Measurements from ENCODE around the gene HPCAL1. TPM values are rescaled to one million over a fixed set of nuclear protein-coding genes. Genes with fewer than 3 reads are reported as not detected.

HPCAL1 gene
- total RNA-seq, 1 donor from 2014 or later, result 17.3 TPM

DNA sequence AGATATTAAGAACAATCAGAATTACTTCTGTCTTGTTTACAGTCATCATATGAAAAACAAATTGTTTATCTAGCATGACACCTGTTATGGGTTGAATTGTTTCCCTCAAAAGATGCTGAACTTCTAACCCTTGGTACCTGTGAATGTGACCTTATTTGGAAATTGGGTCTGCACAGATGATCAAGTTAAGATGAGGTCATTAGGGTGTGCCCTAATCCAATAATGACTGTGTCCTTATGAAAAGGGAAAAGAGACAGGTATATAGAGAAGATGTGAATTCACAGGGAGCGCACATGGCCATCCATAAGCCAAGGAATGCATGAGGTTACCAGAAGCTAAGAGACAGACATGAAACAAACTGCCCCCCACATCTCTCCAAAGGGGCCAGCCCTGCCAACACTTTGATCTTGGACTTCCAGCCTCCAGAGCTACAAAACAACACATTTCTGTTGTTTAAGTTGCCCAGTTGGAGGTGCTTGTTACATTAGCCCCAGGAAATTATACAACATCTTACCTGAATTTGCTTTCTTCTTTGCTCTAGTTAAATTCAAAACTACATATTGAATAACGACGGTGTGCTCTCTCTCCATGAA, 2.3 kb upstream of the HPCAL1 start:
- H3K27me3 Mint-ChIP-seq (ENCODE audit: low read depth), result peaks cover 22% of the 10 kb centered on the region
- TF ChIP-seq, protein P1, sequence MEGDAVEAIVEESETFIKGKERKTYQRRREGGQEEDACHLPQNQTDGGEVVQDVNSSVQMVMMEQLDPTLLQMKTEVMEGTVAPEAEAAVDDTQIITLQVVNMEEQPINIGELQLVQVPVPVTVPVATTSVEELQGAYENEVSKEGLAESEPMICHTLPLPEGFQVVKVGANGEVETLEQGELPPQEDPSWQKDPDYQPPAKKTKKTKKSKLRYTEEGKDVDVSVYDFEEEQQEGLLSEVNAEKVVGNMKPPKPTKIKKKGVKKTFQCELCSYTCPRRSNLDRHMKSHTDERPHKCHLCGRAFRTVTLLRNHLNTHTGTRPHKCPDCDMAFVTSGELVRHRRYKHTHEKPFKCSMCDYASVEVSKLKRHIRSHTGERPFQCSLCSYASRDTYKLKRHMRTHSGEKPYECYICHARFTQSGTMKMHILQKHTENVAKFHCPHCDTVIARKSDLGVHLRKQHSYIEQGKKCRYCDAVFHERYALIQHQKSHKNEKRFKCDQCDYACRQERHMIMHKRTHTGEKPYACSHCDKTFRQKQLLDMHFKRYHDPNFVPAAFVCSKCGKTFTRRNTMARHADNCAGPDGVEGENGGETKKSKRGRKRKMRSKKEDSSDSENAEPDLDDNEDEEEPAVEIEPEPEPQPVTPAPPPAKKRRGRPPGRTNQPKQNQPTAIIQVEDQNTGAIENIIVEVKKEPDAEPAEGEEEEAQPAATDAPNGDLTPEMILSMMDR (conservative IDR thresholded peaks at IDR 0.05), result no peak
- DNase-seq (ENCODE audit: low read depth, low spot score), result no peak
- H3K4me3 Mint-ChIP-seq, result peak overlapping the region; percentile 69
- no peaks in the 10 kb centered on the region for H3K36me3 Mint-ChIP-seq (ENCODE audit: low read depth)
- peaks cover 35% of the 10 kb centered on the region for H3K4me1 Mint-ChIP-seq
- H3K27ac Mint-ChIP-seq (ENCODE audit: unreplicated experiment), result no peak overlapping the region
- peaks cover 6% of the 10 kb centered on the region for H3K9me3 Mint-ChIP-seq

DNA sequence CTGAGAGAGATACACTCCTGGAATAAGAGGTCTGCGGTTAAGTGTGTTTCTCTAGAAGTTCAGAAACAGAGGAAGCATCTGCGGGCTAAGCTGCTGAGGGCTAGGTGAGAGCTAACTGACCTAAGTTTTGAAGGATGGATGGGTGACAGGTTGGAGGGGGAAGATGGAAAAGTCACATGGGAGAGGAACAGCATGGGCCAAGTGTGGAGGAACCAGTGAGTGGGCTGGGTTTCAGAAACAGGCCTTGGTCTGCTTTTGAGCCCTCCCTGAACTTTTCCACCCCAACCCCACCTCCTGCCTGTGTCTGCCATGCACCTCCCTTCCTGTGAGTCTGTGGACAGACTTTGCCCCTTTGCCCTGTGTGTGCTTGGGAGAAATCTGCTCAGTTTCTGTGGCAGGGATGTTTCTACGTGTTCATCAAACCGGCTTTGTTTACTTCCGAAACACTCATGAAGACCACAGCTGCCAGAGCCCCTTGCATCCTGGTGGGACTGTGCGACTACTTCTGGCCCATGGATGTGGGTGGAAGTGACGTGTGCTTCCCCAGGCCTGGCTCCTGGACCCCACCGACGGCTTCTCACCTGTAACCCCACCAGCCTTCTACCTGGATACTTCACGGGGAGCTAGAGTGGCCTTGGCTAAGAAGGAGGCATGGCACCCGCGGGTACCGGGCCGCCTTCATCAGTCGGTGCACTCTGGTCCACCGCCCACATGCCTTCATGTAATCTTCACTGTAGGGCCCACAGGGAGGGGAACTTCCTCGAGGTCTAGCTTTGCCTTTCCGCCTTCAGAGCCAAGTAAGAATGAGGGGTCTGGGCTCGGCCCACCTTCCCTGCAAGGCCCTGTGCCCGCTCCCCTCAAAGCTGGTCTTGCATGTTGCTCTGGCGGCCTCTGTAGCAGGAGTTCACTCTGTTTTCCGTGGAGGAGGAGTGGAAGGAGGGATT, 1.4 kb upstream of the HPCAL1 start:
- TF ChIP-seq, protein P1 (conservative IDR thresholded peaks at IDR 0.05), result no peak
- peaks cover 6% of the 10 kb centered on the region for H3K9me3 Mint-ChIP-seq
- H3K36me3 Mint-ChIP-seq (ENCODE audit: low read depth), result no peaks in the 10 kb centered on the region
- H3K27me3 Mint-ChIP-seq (ENCODE audit: low read depth), result peaks cover 30% of the 10 kb centered on the region
- peak overlapping the region; percentile 69 for H3K4me3 Mint-ChIP-seq
- H3K27ac Mint-ChIP-seq (ENCODE audit: unreplicated experiment), result peak overlapping the region; percentile 97
- no peak for DNase-seq (ENCODE audit: low read depth, low spot score)
- H3K4me1 Mint-ChIP-seq, result peaks cover 37% of the 10 kb centered on the region

DNA sequence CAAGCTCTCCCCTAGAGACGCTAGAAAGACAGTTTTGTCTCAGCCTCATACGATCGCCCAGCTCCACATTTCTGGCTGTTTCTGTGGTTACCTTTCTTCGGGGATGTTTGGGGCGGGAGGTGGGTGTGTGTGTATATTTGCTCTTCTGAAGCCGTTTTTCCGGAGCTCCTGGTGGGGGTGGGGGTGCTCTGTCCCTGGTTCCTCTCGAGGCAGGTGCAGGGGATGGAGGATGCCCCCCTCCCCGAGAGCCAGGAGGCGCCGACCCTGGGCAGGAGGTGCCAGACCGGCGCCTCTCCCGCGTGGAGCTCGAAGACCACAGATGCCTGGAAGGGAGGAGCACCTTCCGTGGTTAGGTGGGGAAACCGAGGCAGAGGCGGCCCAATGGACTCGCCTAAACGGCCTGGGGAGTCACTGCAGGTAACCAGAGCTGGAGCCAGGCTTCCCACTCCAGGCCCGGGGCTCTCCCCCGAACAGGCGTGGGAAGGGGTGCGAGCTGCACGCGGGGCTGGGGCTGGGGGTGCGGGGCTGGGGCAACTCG, 694 bp upstream of the HPCAL1 start:
- peak; percentile 31 for DNase-seq (ENCODE audit: low read depth, low spot score)

DNA sequence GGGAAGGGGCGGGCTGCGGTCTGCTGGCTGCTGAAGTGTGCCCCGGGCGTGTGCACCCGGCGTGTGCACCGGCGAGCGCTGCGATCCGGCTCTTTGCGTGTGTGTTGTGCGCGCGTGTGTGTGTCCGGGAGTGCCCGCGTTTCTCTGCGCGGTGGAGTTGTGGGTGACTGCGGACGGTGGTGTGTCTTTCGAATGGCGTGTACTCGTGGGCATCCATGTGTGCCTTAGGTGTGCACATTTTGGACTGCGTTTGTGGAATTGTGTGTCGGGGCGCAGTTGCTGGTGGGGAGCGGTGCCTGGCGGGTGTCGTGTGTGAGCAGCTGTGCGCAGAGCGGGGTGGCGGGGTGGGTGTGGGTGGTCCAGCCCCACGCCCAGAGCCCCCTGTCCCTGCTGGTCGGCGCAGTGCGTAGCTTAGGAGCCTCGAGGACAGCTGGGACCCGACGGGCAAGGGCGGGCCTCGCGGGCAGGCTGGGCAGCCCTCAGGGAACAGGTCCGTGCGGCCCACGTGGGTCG, 533 bp downstream of the HPCAL1 start:
- Mint-ChIP-seq H3K27ac (ENCODE audit: unreplicated experiment) (peak overlapping the region; percentile 81), H3K36me3 (ENCODE audit: low read depth) (no peaks in the 10 kb centered on the region), H3K4me3 (peak overlapping the region; percentile 90), H3K4me1 (peaks cover 34% of the 10 kb centered on the region), H3K27me3 (ENCODE audit: low read depth) (peaks cover 45% of the 10 kb centered on the region), H3K9me3 (peaks cover 6% of the 10 kb centered on the region)
- TF ChIP-seq, protein P1 (conservative IDR thresholded peaks at IDR 0.05), result no peak
- peak; percentile 16 for DNase-seq (ENCODE audit: low read depth, low spot score)

More for the DNA sequence above, 694 bp upstream of the HPCAL1 start:
- H3K27me3 Mint-ChIP-seq (ENCODE audit: low read depth), result peaks cover 37% of the 10 kb centered on the region
- TF ChIP-seq, protein P1 (conservative IDR thresholded peaks at IDR 0.05), result no peak
- peaks cover 37% of the 10 kb centered on the region for H3K4me1 Mint-ChIP-seq
- H3K27ac Mint-ChIP-seq (ENCODE audit: unreplicated experiment), result peak overlapping the region; percentile 97
- peak overlapping the region; percentile 69 for H3K4me3 Mint-ChIP-seq
- peaks cover 6% of the 10 kb centered on the region for H3K9me3 Mint-ChIP-seq
- no peaks in the 10 kb centered on the region for H3K36me3 Mint-ChIP-seq (ENCODE audit: low read depth)

DNA sequence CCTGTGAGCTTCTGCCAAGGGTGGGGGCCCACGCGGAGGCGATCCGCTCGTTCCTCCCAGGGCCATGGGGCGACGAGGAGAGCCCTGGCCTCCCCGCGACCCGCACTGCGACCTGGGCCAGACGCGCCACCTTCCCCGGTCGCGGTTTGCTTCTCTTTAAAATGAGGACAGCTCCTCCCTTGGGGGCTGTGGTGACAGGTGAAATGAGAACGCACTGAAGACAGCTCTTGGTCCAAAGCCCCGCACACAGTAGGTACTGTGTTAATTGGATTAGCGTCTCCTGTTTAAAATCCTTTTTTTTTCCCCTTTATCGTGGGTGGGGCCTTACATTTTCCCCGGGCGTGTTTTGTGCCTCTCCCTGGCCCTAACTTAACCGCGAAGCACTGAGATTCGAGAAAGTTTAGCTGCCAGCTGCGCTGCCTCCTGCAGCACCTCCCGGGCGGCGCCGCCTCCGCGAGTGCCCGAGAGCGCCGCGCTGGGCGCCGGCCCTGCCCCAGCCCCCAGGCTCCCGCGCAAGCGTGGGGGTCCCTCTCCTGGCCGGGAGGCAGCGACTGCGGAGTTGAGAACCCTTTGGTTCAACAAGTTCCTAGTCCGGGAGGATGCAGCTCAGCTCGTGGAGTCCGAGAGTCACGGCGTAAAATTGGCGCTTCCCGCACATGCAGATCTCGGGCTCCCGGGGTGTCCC, 1.1 kb downstream of the HPCAL1 start:
- Mint-ChIP-seq H3K27ac (ENCODE audit: unreplicated experiment) (no peak overlapping the region), H3K4me1 (peaks cover 30% of the 10 kb centered on the region), H3K4me3 (peak overlapping the region; percentile 86)

More for the DNA sequence above, 1.1 kb downstream of the HPCAL1 start:
- DNase-seq (ENCODE audit: low read depth, low spot score), result peak; percentile 46
- Mint-ChIP-seq H3K9me3 (peaks cover 1% of the 10 kb centered on the region), H3K27me3 (ENCODE audit: low read depth) (peaks cover 46% of the 10 kb centered on the region), H3K36me3 (ENCODE audit: low read depth) (no peaks in the 10 kb centered on the region)
- TF ChIP-seq, protein P1 (conservative IDR thresholded peaks at IDR 0.05), result peak; percentile 41

All from neural crest cell (in vitro differentiated cells).